Measurements from ENCODE around the gene MCRIP2.

Gene MCRIP2

GRCh38 chr16:667113-667779, 25.6 kb downstream of the MCRIP2 start:
- H3K9me3 Mint-ChIP-seq: no peaks in the 10 kb centered on the region
- H3K4me1 Mint-ChIP-seq: peaks cover 6% of the 10 kb centered on the region
- DNase-seq (ENCODE audit: low spot score in 2 of 2): no peak
- peaks cover 7% of the 10 kb centered on the region for H3K36me3 Mint-ChIP-seq (ENCODE audit: insufficient read depth)
- no peak for ATAC-seq (replicated peaks; ENCODE audit: extremely low read depth, poor library complexity, severe bottlenecking)
- peak overlapping the region; percentile 72 for H3K27ac Mint-ChIP-seq (ENCODE audit: low read depth)
- peak overlapping the region; percentile 75 for H3K4me3 Mint-ChIP-seq
- H3K27me3 Mint-ChIP-seq: no peaks in the 10 kb centered on the region

- Mint-ChIP-seq H3K36me3 (ENCODE audit: insufficient read depth) (peaks cover 6% of the 10 kb centered on the region), H3K4me3 (peak within 1 kb of the TSS; percentile 75), H3K27ac (ENCODE audit: low read depth) (peak within 1 kb of the TSS; percentile 72), H3K9me3 (no peaks in the 10 kb centered on the region), H3K27me3 (no peaks in the 10 kb centered on the region), H3K4me1 (peaks cover 6% of the 10 kb centered on the region)
- DNase-seq (ENCODE audit: low spot score in 2 of 2) (peak; percentile 87 to 88), ATAC-seq (replicated peaks; ENCODE audit: extremely low read depth, poor library complexity, severe bottlenecking) (peak; percentile 94)
Observed at GRCh38 chr16:667780-668518, 26.3 kb downstream of the MCRIP2 start, which contains the start of gene RHOT2. TSS of gene RHOT2 (plus strand) at chr16:668132. CDS start at chr16:668200, 68 bp downstream.

DNA sequence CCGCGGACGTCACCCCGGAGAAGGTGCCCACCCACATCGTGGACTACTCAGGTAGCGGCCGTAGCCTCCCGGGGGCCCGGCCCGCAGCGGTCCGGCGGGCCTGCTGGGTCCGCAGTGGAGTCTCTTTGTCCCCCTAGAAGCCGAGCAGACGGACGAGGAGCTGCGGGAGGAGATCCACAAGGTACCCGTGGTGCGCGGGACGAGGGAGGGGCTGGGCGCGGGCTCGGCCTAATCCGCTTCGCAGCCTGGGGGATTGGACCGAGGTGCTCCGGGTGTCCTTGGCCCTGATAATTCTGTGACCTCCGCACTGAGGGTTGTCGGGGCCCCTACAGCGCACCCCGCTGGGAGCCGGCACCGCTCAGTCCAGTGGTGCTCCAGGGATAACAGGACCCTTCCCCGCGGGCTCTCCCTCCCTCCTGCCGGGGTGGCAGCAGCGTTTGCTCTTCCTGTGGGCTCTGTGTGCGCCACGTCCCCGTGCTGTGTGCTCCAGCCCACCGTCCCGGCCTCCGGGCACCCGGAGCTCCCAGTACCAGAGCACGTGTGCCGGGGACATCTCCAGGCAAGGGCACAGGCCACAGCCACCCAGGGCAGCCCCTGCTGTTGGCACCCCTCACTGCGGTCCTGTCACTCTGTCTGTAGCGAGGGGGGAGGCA, 27.0 kb downstream of the MCRIP2 start:
- H3K36me3 Mint-ChIP-seq (ENCODE audit: insufficient read depth): peaks cover 9% of the 10 kb centered on the region
- no peak for DNase-seq (ENCODE audit: low spot score in 2 of 2)
- H3K27me3 Mint-ChIP-seq: no peaks in the 10 kb centered on the region

GRCh38 chr16:669666-670065, 28.0 kb downstream of the MCRIP2 start:
- Mint-ChIP-seq H3K9me3 (no peaks in the 10 kb centered on the region), H3K4me1 (peaks cover 6% of the 10 kb centered on the region), H3K27ac (ENCODE audit: low read depth) (no peak overlapping the region), H3K4me3 (peak overlapping the region; percentile 75), H3K27me3 (no peaks in the 10 kb centered on the region), H3K36me3 (ENCODE audit: insufficient read depth) (peaks cover 9% of the 10 kb centered on the region)
- DNase-seq (ENCODE audit: low spot score in 2 of 2) (no peak), ATAC-seq (replicated peaks; ENCODE audit: extremely low read depth, poor library complexity, severe bottlenecking) (no peak)

More for the DNA sequence above, 27.0 kb downstream of the MCRIP2 start:
- H3K4me1 Mint-ChIP-seq: peaks cover 6% of the 10 kb centered on the region
- H3K4me3 Mint-ChIP-seq: peak overlapping the region; percentile 75
- H3K27ac Mint-ChIP-seq (ENCODE audit: low read depth): peak overlapping the region; percentile 72
- peak; percentile 8 for ATAC-seq (replicated peaks; ENCODE audit: extremely low read depth, poor library complexity, severe bottlenecking)
- H3K9me3 Mint-ChIP-seq: no peaks in the 10 kb centered on the region

- Mint-ChIP-seq H3K27ac (ENCODE audit: low read depth) (no peak overlapping the region), H3K4me1 (peaks cover 6% of the 10 kb centered on the region), H3K36me3 (ENCODE audit: insufficient read depth) (peaks cover 11% of the 10 kb centered on the region), H3K4me3 (no peak overlapping the region), H3K9me3 (no peaks in the 10 kb centered on the region), H3K27me3 (no peaks in the 10 kb centered on the region)
- ATAC-seq (replicated peaks; ENCODE audit: extremely low read depth, poor library complexity, severe bottlenecking) (no peak), DNase-seq (ENCODE audit: low spot score in 2 of 2) (no peak)
Observed at GRCh38 chr16:670485-671352, 29.1 kb downstream of the MCRIP2 start.

GRCh38 chr16:671353-672131, 29.9 kb downstream of the MCRIP2 start:
- H3K36me3 Mint-ChIP-seq (ENCODE audit: insufficient read depth): peaks cover 11% of the 10 kb centered on the region
- no peaks in the 10 kb centered on the region for H3K27me3 Mint-ChIP-seq
- DNase-seq (ENCODE audit: low spot score in 2 of 2) (no peak), ATAC-seq (replicated peaks; ENCODE audit: extremely low read depth, poor library complexity, severe bottlenecking) (no peak)
- no peak overlapping the region for H3K27ac Mint-ChIP-seq (ENCODE audit: low read depth)
- H3K4me1 Mint-ChIP-seq: peaks cover 6% of the 10 kb centered on the region
- no peak overlapping the region for H3K4me3 Mint-ChIP-seq
- H3K9me3 Mint-ChIP-seq: no peaks in the 10 kb centered on the region

GRCh38 chr16:672371-672770, 30.7 kb downstream of the MCRIP2 start:
- H3K27me3 Mint-ChIP-seq: no peaks in the 10 kb centered on the region
- ATAC-seq (replicated peaks; ENCODE audit: extremely low read depth, poor library complexity, severe bottlenecking): no peak
- no peak overlapping the region for H3K27ac Mint-ChIP-seq (ENCODE audit: low read depth)
- peaks cover 11% of the 10 kb centered on the region for H3K36me3 Mint-ChIP-seq (ENCODE audit: insufficient read depth)
- no peaks in the 10 kb centered on the region for H3K9me3 Mint-ChIP-seq
- peaks cover 6% of the 10 kb centered on the region for H3K4me1 Mint-ChIP-seq
- no peak overlapping the region for H3K4me3 Mint-ChIP-seq
- DNase-seq (ENCODE audit: low spot score in 2 of 2): no peak

DNA sequence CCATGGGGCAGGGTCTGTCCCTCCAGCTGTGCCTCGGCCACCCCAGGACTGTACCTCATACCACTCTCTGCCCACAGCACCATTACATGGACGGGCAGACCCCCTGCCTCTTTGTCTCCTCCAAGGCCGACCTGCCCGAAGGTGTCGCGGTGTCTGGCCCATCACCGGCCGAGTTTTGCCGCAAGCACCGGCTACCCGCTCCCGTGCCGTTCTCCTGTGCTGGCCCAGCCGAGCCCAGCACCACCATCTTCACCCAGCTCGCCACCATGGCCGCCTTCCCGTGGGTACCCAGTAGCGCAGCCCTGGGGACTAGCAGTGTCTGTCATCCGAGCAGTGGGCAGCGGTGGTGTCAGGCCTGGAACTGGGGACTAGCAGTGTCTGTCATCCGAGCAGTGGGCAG, 31.2 kb downstream of the MCRIP2 start:
- Mint-ChIP-seq H3K4me1 (peaks cover 6% of the 10 kb centered on the region), H3K27ac (ENCODE audit: low read depth) (no peak overlapping the region), H3K4me3 (no peak overlapping the region), H3K9me3 (no peaks in the 10 kb centered on the region), H3K36me3 (ENCODE audit: insufficient read depth) (peaks cover 11% of the 10 kb centered on the region), H3K27me3 (no peaks in the 10 kb centered on the region)
- no peak for ATAC-seq (replicated peaks; ENCODE audit: extremely low read depth, poor library complexity, severe bottlenecking)
- no peak for DNase-seq (ENCODE audit: low spot score in 2 of 2)

DNA sequence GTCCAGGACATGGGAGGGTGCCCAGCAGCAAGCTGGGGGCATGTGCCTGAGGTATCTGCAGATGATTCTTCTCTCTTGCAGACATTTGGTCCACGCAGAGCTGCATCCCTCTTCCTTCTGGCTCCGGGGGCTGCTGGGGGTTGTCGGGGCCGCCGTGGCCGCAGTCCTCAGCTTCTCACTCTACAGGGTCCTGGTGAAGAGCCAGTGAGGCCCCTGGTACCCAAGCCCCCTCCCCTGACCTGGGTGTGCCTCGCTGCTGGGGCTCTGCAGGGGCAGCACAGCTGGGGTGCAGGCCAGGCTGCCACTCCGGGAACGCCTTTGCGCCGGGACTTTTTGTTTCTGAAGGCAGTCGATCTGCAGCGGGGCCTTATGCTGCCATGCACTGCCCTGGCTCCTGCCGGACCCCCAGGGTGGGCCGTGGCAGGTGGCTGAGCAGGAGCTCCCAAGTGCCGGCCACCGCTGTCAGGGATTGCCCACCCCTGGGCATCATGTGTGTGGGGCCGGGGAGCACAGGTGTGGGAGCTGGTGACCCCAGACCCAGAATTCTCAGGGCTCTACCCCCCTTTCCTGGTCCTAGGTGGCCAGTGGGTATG, 31.9 kb downstream of the MCRIP2 start:
- ATAC-seq (replicated peaks; ENCODE audit: extremely low read depth, poor library complexity, severe bottlenecking) (no peak), DNase-seq (ENCODE audit: low spot score in 2 of 2) (no peak)
- Mint-ChIP-seq H3K4me1 (peaks cover 6% of the 10 kb centered on the region), H3K36me3 (ENCODE audit: insufficient read depth) (peaks cover 11% of the 10 kb centered on the region), H3K4me3 (no peak overlapping the region), H3K27ac (ENCODE audit: low read depth) (no peak overlapping the region), H3K9me3 (no peaks in the 10 kb centered on the region), H3K27me3 (no peaks in the 10 kb centered on the region)

DNA sequence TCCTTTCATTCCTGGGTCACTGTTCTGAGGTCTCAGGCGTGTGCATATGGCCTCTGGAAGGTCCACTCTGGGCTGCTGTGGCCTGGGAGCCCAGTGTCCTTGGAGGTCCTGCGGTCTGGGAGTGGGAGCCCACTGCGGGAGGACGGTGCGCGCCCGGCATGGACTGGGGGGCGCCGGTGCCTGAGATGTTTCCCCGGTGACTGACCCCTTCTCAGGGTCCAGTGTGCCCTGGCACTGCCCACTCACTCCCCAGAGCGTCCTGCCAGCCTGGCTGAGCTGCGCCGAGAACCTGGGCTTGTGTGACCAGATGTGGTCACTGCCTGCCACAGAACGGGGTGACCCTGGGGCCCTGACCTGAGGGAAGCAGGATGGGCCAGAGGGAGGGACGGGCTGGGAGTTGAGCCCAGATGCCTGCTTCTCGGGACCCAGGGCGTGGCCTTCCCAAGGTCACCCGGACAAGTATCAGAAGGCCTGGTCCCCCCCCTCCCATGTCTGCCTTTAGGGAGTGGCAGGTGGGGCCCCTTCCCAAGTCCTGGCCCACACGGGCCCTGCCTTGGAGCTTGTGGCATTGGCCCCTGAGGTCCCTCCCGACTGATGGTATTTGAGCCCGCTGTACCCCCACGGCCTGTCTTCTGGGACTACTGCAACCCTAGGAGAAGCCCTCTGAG, 32.7 kb downstream of the MCRIP2 start:
- Mint-ChIP-seq H3K36me3 (ENCODE audit: insufficient read depth) (peaks cover 14% of the 10 kb centered on the region), H3K4me3 (peak overlapping the region; percentile 50), H3K27ac (ENCODE audit: low read depth) (no peak overlapping the region), H3K9me3 (no peaks in the 10 kb centered on the region), H3K27me3 (no peaks in the 10 kb centered on the region), H3K4me1 (peaks cover 6% of the 10 kb centered on the region)
- DNase-seq (ENCODE audit: low spot score in 2 of 2): no peak
- ATAC-seq (replicated peaks; ENCODE audit: extremely low read depth, poor library complexity, severe bottlenecking): no peak
